Astrocyte (in vitro differentiated cells and primary cell): ENCODE data around the gene CALM3. TPM values are rescaled to one million over a fixed set of nuclear protein-coding genes. Genes with fewer than 3 reads are reported as not detected.
"Not testable (repeated sequence)": the region's sequence is repeated elsewhere in the genome, so short reads cannot be mapped to it uniquely, and the experiment has no call there.

Experiments used
- DNase-seq: peaks from one replicate; pipeline ENCODE4 v3.0.0-alpha.2; 2010; ENCODE audit warnings: low read depth
- FAIRE-seq: peaks from 2 replicates; lab custom pipeline; 2011; peaks lifted over from hg19 to GRCh38; lab: Jason Lieb, UNC
- H2AFZ ChIP-seq: 2 replicates; pipeline ENCODE4 v1.6.0; 2012; ENCODE audit warnings: low read depth, low read length, inconsistent platforms
- H3K27ac ChIP-seq: 2 replicates; pipeline ENCODE4 v1.5.1; 2011; ENCODE audit warnings: low read depth, low read length, inconsistent platforms
- H3K27me3 ChIP-seq: 2 replicates; pipeline ENCODE4 v1.6.0; 2011; ENCODE audit warnings: low read length, inconsistent platforms; ENCODE audit not compliant: insufficient read depth
- H3K36me3 ChIP-seq: 2 replicates; pipeline ENCODE4 v1.5.1; 2011; ENCODE audit warnings: low read length, inconsistent platforms; ENCODE audit not compliant: insufficient read depth
- H3K4me1 ChIP-seq: 2 replicates; pipeline ENCODE4 v1.5.1; 2011; ENCODE audit warnings: low read length, inconsistent platforms; ENCODE audit not compliant: insufficient read depth
- H3K4me2 ChIP-seq: 2 replicates; pipeline ENCODE4 v1.6.0; 2012; ENCODE audit warnings: low read length, inconsistent platforms
- H3K4me3 ChIP-seq: 2 replicates; pipeline ENCODE4 v1.5.1; 2011; ENCODE audit warnings: low read depth, mild to moderate bottlenecking, low read length, inconsistent platforms; ENCODE audit not compliant: insufficient read depth
- H3K79me2 ChIP-seq: 2 replicates; pipeline ENCODE4 v1.6.0; 2012; ENCODE audit warnings: mild to moderate bottlenecking, low read length, inconsistent platforms; ENCODE audit not compliant: insufficient read depth
- H3K9ac ChIP-seq: 2 replicates; pipeline ENCODE4 v1.6.0; 2012; ENCODE audit warnings: mild to moderate bottlenecking, low read length, inconsistent platforms
- H3K9me3 ChIP-seq: 2 replicates; pipeline ENCODE4 v1.5.1; 2012; ENCODE audit warnings: low read depth, mild to moderate bottlenecking, low read length, inconsistent platforms; ENCODE audit not compliant: insufficient read depth
- H4K20me1 ChIP-seq: 2 replicates; pipeline ENCODE4 v1.6.0; 2012; ENCODE audit warnings: low read length, inconsistent platforms; ENCODE audit not compliant: insufficient read depth
- H3K27ac Mint-ChIP-seq: one replicate; pipeline ENCODE4 v1.8.0; 2021; ENCODE audit warnings: mild to moderate bottlenecking, mixed read lengths; ENCODE audit not compliant: unreplicated experiment
- H3K27me3 Mint-ChIP-seq: one replicate; pipeline ENCODE4 v1.8.0; 2021; ENCODE audit warnings: low read depth, mixed read lengths; ENCODE audit not compliant: unreplicated experiment
- H3K36me3 Mint-ChIP-seq: one replicate; pipeline ENCODE4 v1.8.0; 2021; ENCODE audit warnings: low read depth, mixed read lengths; ENCODE audit not compliant: unreplicated experiment
- H3K4me1 Mint-ChIP-seq: one replicate; pipeline ENCODE4 v1.8.0; 2021; ENCODE audit warnings: low read depth, mixed read lengths; ENCODE audit not compliant: unreplicated experiment
- H3K4me3 Mint-ChIP-seq: one replicate; pipeline ENCODE4 v1.8.0; 2021; ENCODE audit warnings: mild to moderate bottlenecking, moderate library complexity, mixed read lengths; ENCODE audit not compliant: unreplicated experiment
- H3K9me3 Mint-ChIP-seq: one replicate; pipeline ENCODE4 v1.8.0; 2021; ENCODE audit warnings: mild to moderate bottlenecking, mixed read lengths; ENCODE audit not compliant: unreplicated experiment
- EZH2 ChIP-seq: IDR thresholded peaks from 2 replicates; pipeline ENCODE4 v1.6.1; 2012; ENCODE audit warnings: mild to moderate bottlenecking, low read length, inconsistent platforms; ENCODE audit not compliant: insufficient read depth
- total RNA-seq: library from RNA; stranded (reverse); gene quantifications from 2 replicates; pipeline ENCODE4 v1.2.1, GENCODE V29; 2021
- TF ChIP-seq, protein P1 (sequence below): IDR thresholded peaks from 2 replicates; pipeline ENCODE4 v1.5.1; 2011; ENCODE audit warnings: low read depth, mild to moderate bottlenecking, inconsistent platforms, low read length, moderate library complexity; ENCODE audit not compliant: insufficient read depth

The CALM3 gene
- total RNA-seq, 1 donor from 2014 or later, result 343 TPM

DNA sequence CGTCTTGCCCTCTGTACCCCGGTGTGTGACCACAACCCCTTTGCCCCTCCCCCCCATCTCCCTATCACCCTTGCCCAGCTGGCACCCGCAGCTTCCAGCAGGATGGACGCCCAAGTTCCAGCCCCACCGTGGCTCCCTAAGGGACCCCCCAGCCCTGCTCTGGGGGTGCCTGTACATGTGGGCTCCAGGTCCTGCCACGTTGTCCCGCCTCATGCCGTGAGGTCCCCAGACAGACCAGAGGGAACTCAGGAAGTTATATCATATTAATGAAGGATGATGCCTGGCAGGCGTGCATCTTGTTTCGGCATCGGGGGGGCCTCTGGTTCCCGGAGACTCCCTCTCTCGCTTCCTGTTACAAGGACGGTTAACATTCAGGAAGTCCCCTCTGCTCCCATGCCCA, 25.3 kb downstream of the CALM3 start:
- H4K20me1 ChIP-seq, result no peaks in the 10 kb centered on the region
- H3K4me3 ChIP-seq, result no peak overlapping the region
- Mint-ChIP-seq H3K27me3 (peaks cover 2% of the 10 kb centered on the region), H3K9me3 (no peaks in the 10 kb centered on the region), H3K36me3 (no peaks in the 10 kb centered on the region), H3K4me1 (peaks cover 8% of the 10 kb centered on the region), H3K4me3 (no peak overlapping the region), H3K27ac (no peak overlapping the region)
- TF ChIP-seq EZH2, result no peak
- TF ChIP-seq, protein P1, sequence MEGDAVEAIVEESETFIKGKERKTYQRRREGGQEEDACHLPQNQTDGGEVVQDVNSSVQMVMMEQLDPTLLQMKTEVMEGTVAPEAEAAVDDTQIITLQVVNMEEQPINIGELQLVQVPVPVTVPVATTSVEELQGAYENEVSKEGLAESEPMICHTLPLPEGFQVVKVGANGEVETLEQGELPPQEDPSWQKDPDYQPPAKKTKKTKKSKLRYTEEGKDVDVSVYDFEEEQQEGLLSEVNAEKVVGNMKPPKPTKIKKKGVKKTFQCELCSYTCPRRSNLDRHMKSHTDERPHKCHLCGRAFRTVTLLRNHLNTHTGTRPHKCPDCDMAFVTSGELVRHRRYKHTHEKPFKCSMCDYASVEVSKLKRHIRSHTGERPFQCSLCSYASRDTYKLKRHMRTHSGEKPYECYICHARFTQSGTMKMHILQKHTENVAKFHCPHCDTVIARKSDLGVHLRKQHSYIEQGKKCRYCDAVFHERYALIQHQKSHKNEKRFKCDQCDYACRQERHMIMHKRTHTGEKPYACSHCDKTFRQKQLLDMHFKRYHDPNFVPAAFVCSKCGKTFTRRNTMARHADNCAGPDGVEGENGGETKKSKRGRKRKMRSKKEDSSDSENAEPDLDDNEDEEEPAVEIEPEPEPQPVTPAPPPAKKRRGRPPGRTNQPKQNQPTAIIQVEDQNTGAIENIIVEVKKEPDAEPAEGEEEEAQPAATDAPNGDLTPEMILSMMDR, result no peak
- no peak overlapping the region for H2AFZ ChIP-seq
- no peak overlapping the region for H3K9ac ChIP-seq
- peaks cover 17% of the 10 kb centered on the region for H3K4me1 ChIP-seq
- no peaks in the 10 kb centered on the region for H3K9me3 ChIP-seq
- H3K36me3 ChIP-seq, result no peaks in the 10 kb centered on the region
- no peaks in the 10 kb centered on the region for H3K27me3 ChIP-seq
- H3K4me2 ChIP-seq, result no peak overlapping the region
- FAIRE-seq, result no peak
- H3K27ac ChIP-seq, result no peak overlapping the region
- no peak for DNase-seq
- H3K79me2 ChIP-seq, result no peaks in the 10 kb centered on the region

DNA sequence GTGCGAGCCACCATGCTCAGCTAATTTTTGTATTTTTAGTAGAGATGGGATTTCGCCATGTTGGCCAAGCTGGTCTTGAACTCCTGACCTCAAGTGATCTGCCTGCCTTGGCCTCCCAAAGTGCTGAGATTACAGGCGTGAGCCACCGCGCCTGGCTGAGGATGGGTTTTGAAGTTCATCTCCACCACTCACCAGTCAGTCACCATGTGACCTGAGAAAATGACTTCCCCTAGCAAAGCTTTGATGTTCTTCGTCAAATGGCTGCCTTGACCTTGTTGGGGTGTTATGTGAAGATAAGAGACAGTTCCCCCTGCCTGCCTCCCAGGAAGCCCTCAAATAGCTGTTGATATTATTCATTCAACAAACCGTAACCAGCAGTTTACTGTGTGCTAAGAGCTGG, 27.8 kb downstream of the CALM3 start:
- H3K4me2 ChIP-seq, H3K4me3 ChIP-seq, H3K36me3 ChIP-seq, H3K9me3 ChIP-seq, H3K27ac Mint-ChIP-seq, H3K27me3 ChIP-seq, H3K9me3 Mint-ChIP-seq, H4K20me1 ChIP-seq, H3K9ac ChIP-seq, FAIRE-seq, H2AFZ ChIP-seq, H3K79me2 ChIP-seq, H3K36me3 Mint-ChIP-seq, H3K27ac ChIP-seq, H3K4me3 Mint-ChIP-seq, H3K27me3 Mint-ChIP-seq, DNase-seq: not testable (repeated sequence)
- H3K4me1 Mint-ChIP-seq, result peaks cover 18% of the 10 kb centered on the region
- peaks cover 22% of the 10 kb centered on the region for H3K4me1 ChIP-seq

- no peak overlapping the region for H2AFZ ChIP-seq
- no peaks in the 10 kb centered on the region for H3K27me3 ChIP-seq
- H3K36me3 ChIP-seq, result no peaks in the 10 kb centered on the region
Measured at GRCh38 chr19:46629546-46630025, 28.5 kb downstream of the CALM3 start.

More at GRCh38 chr19:46629546-46630025, 28.5 kb downstream of the CALM3 start:
- Histone ChIP-seq H3K4me3 (no peak overlapping the region), H3K9me3 (no peaks in the 10 kb centered on the region), H3K27ac (no peak overlapping the region), H3K4me2 (no peak overlapping the region), H4K20me1 (no peaks in the 10 kb centered on the region), H3K9ac (no peak overlapping the region), H3K4me1 (peaks cover 23% of the 10 kb centered on the region), H3K79me2 (no peaks in the 10 kb centered on the region)
- no peak for FAIRE-seq
- H3K4me3 Mint-ChIP-seq, result no peak overlapping the region
- H3K27me3 Mint-ChIP-seq, result peaks cover 5% of the 10 kb centered on the region
- TF ChIP-seq, protein P1, result no peak
- TF ChIP-seq EZH2, result no peak
- H3K27ac Mint-ChIP-seq, result no peak overlapping the region
- H3K36me3 Mint-ChIP-seq, result no peaks in the 10 kb centered on the region
- H3K9me3 Mint-ChIP-seq, result peaks cover 2% of the 10 kb centered on the region
- DNase-seq, result no peak
- peaks cover 18% of the 10 kb centered on the region for H3K4me1 Mint-ChIP-seq
